ENCODE results near the gene CCDC83.
A peak's percentile ranks its signal among the peaks of the same experiment; 100 is the strongest.
"Not testable (repeated sequence)": the region's sequence is repeated elsewhere in the genome, so short reads cannot be mapped to it uniquely, and the experiment has no call there.

CCDC83 gene

GRCh38 chr11:85835729-85836128 is 19.5 kb upstream of the CCDC83 start:
- DNase-seq (ENCODE audit: low read depth in 3 of 3) = no peak

- not testable (repeated sequence) for DNase-seq (ENCODE audit: low read depth in 3 of 3)
These were observed 14.3 kb upstream of the CCDC83 start for GRCh38 chr11:85840932-85841331.

- DNase-seq (ENCODE audit: low read depth in 3 of 3) = no peak
These were observed 11.3 kb upstream of the CCDC83 start for GRCh38 chr11:85843929-85844328.

- no peak for DNase-seq (ENCODE audit: low read depth in 3 of 3)
These were observed 10.6 kb upstream of the CCDC83 start for GRCh38 chr11:85844439-85845123.

GRCh38 chr11:85845124-85845631 is 10.0 kb upstream of the CCDC83 start:
- no peak for DNase-seq (ENCODE audit: low read depth in 3 of 3)

- no peak for DNase-seq (ENCODE audit: low read depth in 3 of 3)
These were observed 7.7 kb upstream of the CCDC83 start for GRCh38 chr11:85847436-85847835.

- no peak for DNase-seq (ENCODE audit: low read depth in 3 of 3)
These were observed 7.2 kb upstream of the CCDC83 start for GRCh38 chr11:85848006-85848405.

GRCh38 chr11:85848556-85848955 is 6.6 kb upstream of the CCDC83 start:
- DNase-seq (ENCODE audit: low read depth in 3 of 3) = no peak

GRCh38 chr11:85852754-85853153 is 2.4 kb upstream of the CCDC83 start:
- DNase-seq (ENCODE audit: low read depth in 3 of 3) = not testable (repeated sequence)

- not testable (repeated sequence) for DNase-seq (ENCODE audit: low read depth in 3 of 3)
These were observed 1.6 kb upstream of the CCDC83 start for GRCh38 chr11:85853541-85853940.

- no peak for DNase-seq (ENCODE audit: low read depth in 3 of 3)
These were observed 999 bp upstream of the CCDC83 start for GRCh38 chr11:85854212-85854556.

GRCh38 chr11:85854557-85855340 is 434 bp upstream of the CCDC83 start:
- peak; percentile 77 to 86 (median 82) for DNase-seq (ENCODE audit: low read depth in 3 of 3)

- no peak for DNase-seq (ENCODE audit: low read depth in 3 of 3)
These were observed 1.9 kb downstream of the CCDC83 start for GRCh38 chr11:85857098-85857497.

- not testable (repeated sequence) for DNase-seq (ENCODE audit: low read depth in 3 of 3)
These were observed 4.4 kb downstream of the CCDC83 start for GRCh38 chr11:85859541-85859940.

- DNase-seq (ENCODE audit: low read depth in 3 of 3) = no peak
These were observed 8.7 kb downstream of the CCDC83 start for GRCh38 chr11:85863855-85864254.

GRCh38 chr11:85866137-85866827 is 11.1 kb downstream of the CCDC83 start:
- DNase-seq (ENCODE audit: low read depth in 3 of 3) = no peak

GRCh38 chr11:85867751-85868150 is 12.6 kb downstream of the CCDC83 start:
- DNase-seq (ENCODE audit: low read depth in 3 of 3) = no peak

- no peak for DNase-seq (ENCODE audit: low read depth in 3 of 3)
These were observed 14.6 kb downstream of the CCDC83 start for GRCh38 chr11:85869781-85870180.

GRCh38 chr11:85874265-85874664 is 19.1 kb downstream of the CCDC83 start:
- DNase-seq (ENCODE audit: low read depth in 3 of 3) = no peak

GRCh38 chr11:85875505-85875904 is 20.3 kb downstream of the CCDC83 start:
- DNase-seq (ENCODE audit: low read depth in 3 of 3) = no peak

GRCh38 chr11:85884581-85885021 is 29.4 kb downstream of the CCDC83 start:
- no peak for DNase-seq (ENCODE audit: low read depth in 3 of 3)

Measured in stimulated activated CD4-positive, alpha-beta T cell treated with anti-CD3 and anti-CD28 coated beads, TNF-alpha, amount 100 ng/mL, for 48 hours (primary cell).